Measurements from ENCODE around the gene WNT10A. TPM values are rescaled to one million over a fixed set of nuclear protein-coding genes. Genes with fewer than 3 reads are reported as not detected.
A peak's percentile ranks its signal among the peaks of the same experiment; 100 is the strongest.

WNT10A gene
- total and polyA plus RNA-seq, 9 of the 15 experiments (the other 6 are each of a cell fraction or from before 2014, with no cell fraction given), result not detected

GRCh38 chr2:218898109-218898878, 17.6 kb downstream of the WNT10A start (continued):
- TF ChIP-seq CBX8 (IDR thresholded peaks at IDR 0.05; ENCODE audit: borderline replicate concordance, extremely low read depth, low read depth, low read length, poor library complexity, severe bottlenecking) (no peak), TFAP4 (CRISPR knock-in tag; IDR thresholded peaks at IDR 0.05; ENCODE audit: borderline replicate concordance) (peak; percentile 98), TEAD1 (CRISPR knock-in tag; IDR thresholded peaks at IDR 0.05) (0 out of 4 replicates have a peak, but pooled peaks of 1 of the 2 experiments have one; percentile 34), MAFF (IDR thresholded peaks at IDR 0.05; ENCODE audit: low read length) (no peak), ZNF282 (CRISPR knock-in tag; IDR thresholded peaks at IDR 0.05) (no peak), MAZ (CRISPR knock-in tag; conservative IDR thresholded peaks at IDR 0.05 in 1 of 2, IDR thresholded peaks at IDR 0.05 in 1 of 2) (peak in 1 of 2 experiments; percentile 35; a peak in 1 of 4 replicates), ATF6 (CRISPR knock-in tag; IDR thresholded peaks at IDR 0.05) (no peak), ATF3 (IDR thresholded peaks at IDR 0.05) (no peak), ATF3 (CRISPR knock-in tag; conservative IDR thresholded peaks at IDR 0.05) (no peak), ATF7 (IDR thresholded peaks at IDR 0.05) (peak; percentile 26; the same call in 1 of the 2 replicates), ZBED1 (IDR thresholded peaks at IDR 0.05) (no peak), THRB (CRISPR knock-in tag; conservative IDR thresholded peaks at IDR 0.05) (no peak), DACH1 (IDR thresholded peaks at IDR 0.05; ENCODE audit: partially characterized antibody) (peak; percentile 75), CBX2 (IDR thresholded peaks at IDR 0.05; ENCODE audit: insufficient read depth, low read length, poor library complexity, severe bottlenecking) (no peak), CREBBP (IDR thresholded peaks at IDR 0.05; ENCODE audit: low read depth, low read length) (no peak), CREM (IDR thresholded peaks at IDR 0.05; ENCODE audit: low read depth) (peak; percentile 39; the same call in 1 of the 2 replicates), BCOR (IDR thresholded peaks at IDR 0.05) (no peak), NKRF (IDR thresholded peaks at IDR 0.05; ENCODE audit: borderline replicate concordance) (no peak), PCBP2 (IDR thresholded peaks at IDR 0.05; ENCODE audit: low read depth, low read length, poor library complexity, severe bottlenecking) (no peak)

All from K562 (cell line).